Measurements from ENCODE around the gene HSF5.

HSF5 gene

GRCh38 chr17:58534901-58535421 lies 46.8 kb upstream of the HSF5 start:
- Histone ChIP-seq H3K4me3 (ENCODE audit: severe bottlenecking) (no peak overlapping the region), H3K4me1 (ENCODE audit: insufficient read depth, poor library complexity, severe bottlenecking) (peaks cover 12% of the 10 kb centered on the region), H3K27ac (ENCODE audit: poor library complexity, severe bottlenecking) (no peak overlapping the region), H3K36me3 (ENCODE audit: low read depth) (no peaks in the 10 kb centered on the region), H3K27me3 (ENCODE audit: insufficient read depth, poor library complexity, severe bottlenecking) (no peaks in the 10 kb centered on the region), H3K9me3 (ENCODE audit: severe bottlenecking) (no peaks in the 10 kb centered on the region)
- DNase-seq (ENCODE audit: low spot score), result no peak
- no peak for TF ChIP-seq CTCF (IDR thresholded peaks at IDR 0.05; ENCODE audit: poor library complexity, severe bottlenecking)
- ATAC-seq (ENCODE audit: low read depth), result peak; percentile 77

- H3K36me3 ChIP-seq (ENCODE audit: low read depth), result no peaks in the 10 kb centered on the region
- H3K4me3 ChIP-seq (ENCODE audit: severe bottlenecking), result no peak overlapping the region
- H3K27ac ChIP-seq (ENCODE audit: poor library complexity, severe bottlenecking), result no peak overlapping the region
- ATAC-seq (ENCODE audit: low read depth) (no peak), DNase-seq (ENCODE audit: low spot score) (no peak)
- H3K9me3 ChIP-seq (ENCODE audit: severe bottlenecking), result no peaks in the 10 kb centered on the region
- peaks cover 12% of the 10 kb centered on the region for H3K4me1 ChIP-seq (ENCODE audit: insufficient read depth, poor library complexity, severe bottlenecking)
- no peaks in the 10 kb centered on the region for H3K27me3 ChIP-seq (ENCODE audit: insufficient read depth, poor library complexity, severe bottlenecking)
- TF ChIP-seq CTCF (IDR thresholded peaks at IDR 0.05; ENCODE audit: poor library complexity, severe bottlenecking), result no peak
Measured at GRCh38 chr17:58534331-58534730, 46.1 kb upstream of the HSF5 start.

GRCh38 chr17:58533616-58534188 lies 45.5 kb upstream of the HSF5 start:
- ATAC-seq (ENCODE audit: low read depth), result no peak
- Histone ChIP-seq H3K27ac (ENCODE audit: poor library complexity, severe bottlenecking) (no peak overlapping the region), H3K4me1 (ENCODE audit: insufficient read depth, poor library complexity, severe bottlenecking) (peaks cover 12% of the 10 kb centered on the region), H3K27me3 (ENCODE audit: insufficient read depth, poor library complexity, severe bottlenecking) (no peaks in the 10 kb centered on the region), H3K4me3 (ENCODE audit: severe bottlenecking) (no peak overlapping the region), H3K36me3 (ENCODE audit: low read depth) (no peaks in the 10 kb centered on the region), H3K9me3 (ENCODE audit: severe bottlenecking) (no peaks in the 10 kb centered on the region)
- DNase-seq (ENCODE audit: low spot score), result no peak
- no peak for TF ChIP-seq CTCF (IDR thresholded peaks at IDR 0.05; ENCODE audit: poor library complexity, severe bottlenecking)

- Histone ChIP-seq H3K36me3 (ENCODE audit: low read depth) (no peaks in the 10 kb centered on the region), H3K27ac (ENCODE audit: poor library complexity, severe bottlenecking) (no peak overlapping the region), H3K4me3 (ENCODE audit: severe bottlenecking) (no peak overlapping the region), H3K4me1 (ENCODE audit: insufficient read depth, poor library complexity, severe bottlenecking) (peaks cover 12% of the 10 kb centered on the region), H3K9me3 (ENCODE audit: severe bottlenecking) (no peaks in the 10 kb centered on the region), H3K27me3 (ENCODE audit: insufficient read depth, poor library complexity, severe bottlenecking) (no peaks in the 10 kb centered on the region)
- DNase-seq (ENCODE audit: low spot score) (no peak), ATAC-seq (ENCODE audit: low read depth) (no peak)
- TF ChIP-seq CTCF (IDR thresholded peaks at IDR 0.05; ENCODE audit: poor library complexity, severe bottlenecking), result no peak
Measured at GRCh38 chr17:58532555-58532951, 44.3 kb upstream of the HSF5 start.

All from RWPE2 (cell line).